H4 (cell line): Measurements from ENCODE around the gene RAB15. TPM values are rescaled to one million over a fixed set of nuclear protein-coding genes. Genes with fewer than 3 reads are reported as not detected.

Experiments
- DNase-seq: peaks from one replicate; pipeline ENCODE4 v3.0.0-alpha.2; 2015; ENCODE audit warnings: low spot score
- total RNA-seq: library from RNA; depleted of rRNA; stranded (reverse); fragments of >200 nt; shearing (Covaris generic); gene quantifications from 2 replicates; pipeline ENCODE4 v1.2.3, GENCODE V29; 2014; rRNA removed

The RAB15 gene
- 10.1 and 10.3 TPM in 2 replicates for total RNA-seq

DNA sequence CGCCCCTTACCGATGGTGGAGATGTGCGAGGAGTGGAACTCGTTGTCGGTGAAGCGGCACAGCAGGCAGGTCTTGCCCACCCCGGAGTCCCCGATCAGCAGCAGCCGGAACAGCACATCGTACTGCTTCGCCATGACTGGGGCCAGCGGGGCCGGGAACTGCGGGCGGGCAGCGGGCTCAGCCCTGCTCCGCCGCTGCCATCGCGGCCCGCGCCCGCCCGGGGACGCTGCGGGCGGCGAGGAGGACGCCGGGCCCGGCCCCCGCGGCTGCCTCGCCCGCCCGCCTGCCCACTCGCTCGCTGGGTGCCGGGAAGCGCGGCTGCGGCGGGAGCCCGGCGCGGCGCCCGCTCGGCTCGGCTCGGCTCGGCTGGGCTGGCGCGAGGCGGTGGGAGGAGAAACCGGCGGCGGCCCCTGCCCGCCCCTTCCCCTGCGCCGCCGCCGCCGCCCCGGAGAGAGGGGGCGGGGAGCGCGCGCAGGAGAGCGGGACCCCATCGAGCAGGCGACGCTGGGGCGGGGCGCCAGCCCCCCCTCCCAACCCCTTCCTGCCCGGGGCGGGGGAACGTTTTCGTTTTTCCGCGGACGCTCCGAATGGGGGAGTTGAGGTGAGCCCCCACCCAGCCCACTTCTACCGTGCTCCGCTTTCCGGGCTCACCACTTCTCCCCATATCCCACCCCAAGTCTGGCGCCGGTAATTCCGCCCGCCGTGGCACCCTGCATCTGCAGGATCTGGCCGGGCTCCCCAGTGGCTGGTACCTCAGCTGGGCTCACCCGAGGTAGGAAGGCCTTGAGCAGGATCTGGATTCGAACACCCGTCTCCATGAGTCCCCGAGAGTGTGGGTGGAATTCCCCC, at the start of gene RAB15:
Gene RAB15 (minus strand): TSS at position 394 of the 849 bp plus-strand sequence. CDS start 260 bp downstream, at position 134.
- DNase-seq, result no peak

DNA sequence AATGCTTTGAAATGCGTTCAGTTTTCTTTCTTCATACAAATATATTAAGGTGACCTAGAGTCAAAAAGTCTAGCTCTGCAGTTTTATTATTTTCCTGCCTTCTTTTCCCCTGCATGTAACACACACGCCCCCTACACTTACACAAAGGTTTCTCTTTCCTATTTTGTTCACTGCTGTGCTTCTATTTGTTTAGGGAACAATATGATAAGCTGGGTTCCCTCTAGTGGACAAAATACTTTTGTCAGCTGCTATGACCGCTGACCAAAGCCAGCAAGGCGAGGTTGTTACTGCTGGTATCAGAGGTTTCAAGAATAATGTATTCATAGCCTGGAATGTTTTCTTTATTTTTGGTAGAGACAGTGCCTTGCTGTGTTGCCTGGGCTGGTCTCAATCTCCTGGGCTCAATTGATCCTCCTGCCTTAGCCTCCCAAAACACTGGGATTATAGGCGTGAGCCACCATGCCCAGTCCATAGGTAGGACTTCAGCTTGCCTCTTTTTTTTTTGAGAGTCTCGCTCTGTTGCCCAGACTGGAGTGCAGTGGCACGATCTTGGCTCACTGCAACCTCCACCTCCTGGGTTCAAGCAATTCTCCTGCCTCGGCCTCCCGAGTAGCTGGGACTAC, 47.9 kb upstream of the RAB15 start:
- DNase-seq, result peak; percentile 68

DNA sequence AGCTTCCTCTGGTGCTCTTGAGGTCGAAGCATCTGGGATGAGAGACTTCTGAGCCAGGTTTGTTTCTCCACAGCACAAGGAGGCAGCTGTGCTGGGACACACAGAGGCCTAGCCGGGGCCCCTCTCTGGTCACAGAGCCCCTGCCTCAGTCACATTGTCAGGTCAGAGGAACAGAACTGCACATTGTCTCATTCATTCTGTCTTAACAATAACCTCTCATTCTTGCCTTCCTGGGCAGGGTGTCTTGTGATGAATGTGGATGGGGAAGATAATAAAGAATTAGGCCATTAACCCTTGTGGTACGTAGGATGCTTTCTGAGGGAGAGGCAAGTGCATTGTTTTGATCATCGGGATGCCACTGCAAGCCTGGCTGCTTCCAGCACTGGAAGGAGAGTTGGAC, 44.3 kb upstream of the RAB15 start:
- no peak for DNase-seq

DNA sequence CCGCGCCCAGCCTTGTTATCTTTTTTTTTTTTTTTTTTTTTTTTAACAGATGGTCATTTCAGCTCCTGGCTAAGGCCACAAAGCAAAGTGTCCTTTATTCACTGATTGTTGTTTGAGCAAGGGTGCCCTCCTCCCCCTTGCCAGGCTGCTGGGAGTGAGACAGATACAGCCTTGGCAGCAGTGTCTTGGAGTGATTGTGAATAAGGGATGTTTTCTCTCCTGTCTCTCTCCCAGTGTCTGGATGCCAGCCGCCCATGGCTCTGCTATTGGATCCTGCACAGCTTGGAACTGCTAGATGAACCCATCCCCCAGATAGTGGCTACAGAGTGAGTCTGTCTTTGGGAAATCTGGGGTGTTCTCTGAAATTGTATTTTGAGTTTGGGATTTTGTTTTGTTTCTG, 43.3 kb upstream of the RAB15 start:
- DNase-seq, result no peak

DNA sequence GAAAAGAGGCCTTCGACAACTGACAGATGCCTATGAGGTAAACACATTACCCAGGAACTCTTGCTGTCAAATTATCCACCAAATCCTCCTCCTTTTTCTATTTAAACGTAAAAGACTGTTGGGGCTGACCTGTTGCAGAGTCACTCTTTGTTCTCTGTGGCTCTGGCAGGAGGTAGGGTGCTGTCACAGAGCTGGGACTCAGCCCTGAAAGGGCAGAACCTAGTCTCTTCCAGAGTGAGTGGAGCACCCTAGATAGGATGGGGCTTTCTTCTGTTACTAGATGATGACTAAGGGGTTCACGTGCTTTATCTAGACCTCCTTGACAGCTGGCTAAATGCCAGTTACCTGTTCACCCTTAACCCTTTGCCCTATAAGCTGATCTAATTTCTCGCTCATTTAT, 40.2 kb upstream of the RAB15 start:
- DNase-seq, result no peak

DNA sequence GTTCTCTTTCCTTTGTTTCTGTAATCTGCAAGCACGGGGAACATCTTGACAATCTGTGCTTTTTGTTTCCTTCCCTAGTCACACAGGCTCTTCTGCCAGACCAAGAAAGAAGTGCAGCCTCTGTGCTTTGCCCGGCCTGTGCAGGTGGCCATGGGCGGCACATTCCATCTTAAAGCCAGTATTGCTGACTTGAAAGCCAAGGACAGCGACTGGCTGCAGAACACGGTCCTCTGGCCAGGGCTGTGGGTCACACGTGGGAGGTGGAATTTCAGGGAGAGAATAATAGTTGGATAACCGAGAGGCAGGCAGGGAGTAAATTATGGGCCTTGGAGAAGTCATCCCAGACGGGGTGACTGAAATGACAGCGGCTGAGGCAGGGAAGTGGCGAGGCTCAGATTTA, 39.4 kb upstream of the RAB15 start:
- DNase-seq, result no peak

DNA sequence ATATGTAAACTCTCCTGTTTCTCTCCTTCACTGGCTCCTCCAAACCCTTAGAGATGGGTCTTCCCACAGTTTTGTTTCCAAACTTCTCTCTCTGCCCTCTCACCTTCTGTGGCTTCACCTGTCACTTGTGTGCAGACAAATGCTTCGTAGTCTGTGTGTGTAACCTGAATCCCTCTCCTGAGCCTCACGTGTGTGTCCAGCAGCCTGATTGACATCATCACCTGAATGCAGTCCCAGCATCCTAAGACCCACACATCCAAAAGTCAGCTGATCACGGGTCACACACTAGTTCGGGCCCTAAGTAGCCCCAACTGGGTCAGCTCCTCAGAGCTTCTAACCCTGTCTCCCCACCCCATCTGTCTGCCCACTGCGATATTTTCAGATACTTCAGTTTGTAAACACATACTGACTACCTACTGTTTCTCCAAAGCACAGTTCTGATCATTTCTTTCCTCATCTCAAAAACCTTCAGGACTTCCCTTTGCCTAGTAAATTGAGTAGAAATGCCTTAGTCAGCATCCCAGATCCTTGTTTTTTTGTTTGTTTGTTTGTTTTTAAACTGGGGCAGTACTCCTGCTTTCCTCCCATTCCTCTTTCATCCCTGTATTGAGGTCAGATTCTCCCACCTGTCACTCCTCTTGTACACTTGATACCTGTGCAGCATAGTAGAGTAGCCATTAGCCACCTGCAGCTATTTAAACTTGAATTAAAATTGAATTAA, 38.2 kb upstream of the RAB15 start:
- no peak for DNase-seq

DNA sequence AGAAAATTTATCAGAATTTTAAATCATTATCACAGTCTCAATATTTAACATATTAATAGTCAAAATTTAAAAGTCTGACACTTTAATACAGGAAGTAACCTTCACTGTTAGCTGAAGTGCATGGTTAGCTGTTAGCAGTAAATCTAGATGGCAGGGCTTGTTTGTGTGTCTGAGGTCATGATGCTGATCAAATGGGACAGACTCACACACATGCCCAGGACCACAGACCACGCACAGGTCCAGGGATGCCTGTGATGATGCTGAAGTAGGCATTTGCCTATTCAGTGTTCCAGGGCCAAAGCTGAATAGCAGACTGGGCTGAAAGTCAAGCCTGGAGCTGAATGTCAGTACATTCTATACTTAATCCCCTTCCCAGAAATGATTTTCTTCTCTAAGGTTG, 35.1 kb upstream of the RAB15 start:
- no peak for DNase-seq

DNA sequence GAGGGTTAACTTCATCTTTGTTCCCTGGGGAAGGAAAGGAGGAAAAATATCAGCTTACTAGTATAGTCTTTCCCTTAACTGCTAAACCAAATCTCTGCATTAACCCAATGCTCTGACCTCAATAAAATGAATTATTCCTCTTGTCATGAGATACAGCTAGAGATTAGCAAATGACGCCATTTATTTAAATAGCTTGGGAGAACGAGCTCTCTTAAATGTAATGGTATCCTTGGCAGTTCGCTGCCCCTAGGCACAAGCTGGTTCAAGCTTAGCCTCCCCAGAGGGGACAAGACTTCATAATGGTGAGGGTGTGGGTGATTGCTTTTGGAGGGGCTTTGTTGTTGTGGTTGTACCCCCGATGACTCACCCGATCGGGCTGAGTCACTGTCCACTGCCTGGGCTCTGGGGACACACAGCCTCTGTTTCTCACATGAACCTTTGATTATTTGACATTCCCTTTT, 34.2 kb upstream of the RAB15 start:
- peak; percentile 22 for DNase-seq

DNA sequence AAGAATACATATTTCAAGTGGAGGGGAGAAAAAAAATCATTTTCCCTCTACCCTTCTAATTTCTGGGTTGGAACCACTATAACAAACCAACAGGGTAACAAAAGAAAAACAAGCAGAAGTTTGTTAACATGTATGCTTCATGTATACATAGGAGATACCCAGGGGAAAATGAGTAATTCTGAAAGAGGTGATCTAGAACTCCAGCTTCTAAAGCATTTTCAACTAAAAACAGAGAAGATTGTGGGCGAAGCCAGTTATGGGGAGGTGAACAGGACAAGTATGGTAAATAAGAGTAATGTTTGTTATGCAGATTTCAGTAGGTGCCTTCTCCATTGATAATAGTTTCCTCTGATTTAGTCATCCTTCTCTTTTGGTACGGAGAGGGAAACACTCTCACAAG, 31.3 kb upstream of the RAB15 start:
- DNase-seq, result no peak

DNA sequence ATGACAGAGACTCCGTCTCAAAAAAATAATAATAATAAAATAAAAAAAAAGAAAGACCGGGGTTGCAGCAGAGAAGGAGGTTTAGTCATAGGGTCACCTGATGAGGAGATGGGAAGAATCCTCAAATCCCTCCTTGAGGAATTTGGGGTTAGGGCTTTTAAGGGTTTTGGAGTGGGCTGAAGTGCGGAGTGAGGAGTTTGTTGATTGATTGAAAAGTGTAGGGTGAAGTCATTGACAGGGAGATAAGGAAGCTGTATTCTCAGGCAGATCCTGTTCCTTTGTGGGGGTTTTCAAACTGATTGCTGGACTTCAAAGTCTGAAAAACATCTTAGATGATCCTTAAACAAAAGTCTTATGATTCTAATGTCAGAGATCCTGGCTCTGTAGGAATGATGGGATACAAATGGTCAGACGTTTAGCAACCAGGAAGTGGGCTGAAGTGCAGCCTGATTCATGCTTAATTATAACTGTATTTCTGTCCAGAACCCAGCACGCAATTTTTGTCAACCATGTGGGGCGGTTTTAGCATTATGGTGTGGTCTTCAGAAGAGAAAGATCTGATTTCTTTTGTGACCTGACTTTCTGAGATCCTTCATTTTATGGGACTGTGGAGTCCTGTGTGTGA, 30.6 kb upstream of the RAB15 start:
- no peak for DNase-seq

DNA sequence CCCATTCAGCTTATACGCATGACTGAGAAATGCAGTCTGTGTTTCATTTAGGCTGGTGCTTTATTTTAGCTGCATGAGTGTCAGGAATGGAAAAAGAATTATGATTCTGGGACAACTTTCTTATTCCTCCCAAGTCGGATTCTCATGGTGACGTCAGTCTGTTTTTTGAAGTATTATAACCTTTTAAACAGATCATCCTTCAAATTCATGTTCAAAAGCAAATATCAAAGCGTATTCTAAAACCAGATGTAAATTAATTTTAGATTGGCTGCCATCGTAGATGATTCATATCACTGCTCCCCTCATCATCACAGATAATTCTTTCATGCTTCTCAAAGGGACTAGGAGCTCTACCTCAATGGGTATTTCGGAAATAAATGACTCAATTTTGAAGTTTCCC, 29.6 kb upstream of the RAB15 start:
- no peak for DNase-seq

DNA sequence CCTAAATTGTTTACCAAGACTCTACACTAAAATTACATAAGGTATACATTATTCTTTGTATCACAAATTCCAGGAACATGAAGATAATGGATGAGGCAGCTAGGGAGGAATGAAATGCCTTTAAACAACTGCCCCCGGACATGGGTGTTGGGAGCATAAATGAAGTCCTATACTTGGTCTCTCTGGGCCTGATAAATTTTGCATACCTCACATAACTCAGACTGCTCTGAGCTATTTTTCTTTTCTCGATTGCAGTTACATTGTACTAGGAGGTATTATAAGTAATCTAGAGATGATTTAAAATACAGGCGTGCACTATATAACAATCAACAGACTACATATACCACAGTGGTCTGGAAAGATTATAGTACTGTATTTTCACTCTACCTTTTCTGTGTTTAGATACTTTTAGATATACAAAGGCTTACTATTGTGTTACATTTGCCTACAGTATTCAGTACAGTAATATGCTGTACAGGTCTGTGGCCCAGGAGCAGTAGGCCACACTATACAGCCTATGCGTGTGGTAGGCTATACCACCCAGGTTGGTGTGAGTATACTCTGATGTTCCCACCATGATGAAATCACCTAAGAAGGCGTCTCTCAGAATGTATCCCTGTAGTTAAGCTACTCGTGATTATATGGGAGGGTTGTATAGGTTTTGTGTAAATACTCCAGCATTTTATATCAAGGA, 28.9 kb upstream of the RAB15 start:
- DNase-seq, result no peak

DNA sequence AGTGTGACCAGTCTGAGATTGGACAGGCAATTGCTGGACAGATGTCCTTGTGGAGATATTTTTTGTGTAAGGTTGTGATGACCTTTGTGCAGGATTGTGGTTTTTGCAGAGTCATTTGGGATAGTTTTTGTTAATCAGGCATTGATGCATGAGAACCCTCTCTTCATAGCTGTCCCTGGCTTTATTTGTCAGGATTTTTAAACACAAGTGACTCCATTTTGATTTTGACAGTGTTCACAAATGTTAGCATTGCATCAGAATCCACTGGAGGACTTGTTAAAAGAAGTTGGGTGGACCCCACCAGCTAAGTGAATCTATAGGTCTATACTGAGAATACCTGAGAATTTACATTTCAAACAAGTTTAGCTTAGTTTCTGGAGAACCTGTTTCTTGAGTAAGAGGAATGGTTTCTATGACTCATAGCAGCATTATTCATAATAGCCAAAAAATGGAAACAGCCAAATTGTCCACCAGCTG, 26.4 kb upstream of the RAB15 start:
- DNase-seq, result no peak

DNA sequence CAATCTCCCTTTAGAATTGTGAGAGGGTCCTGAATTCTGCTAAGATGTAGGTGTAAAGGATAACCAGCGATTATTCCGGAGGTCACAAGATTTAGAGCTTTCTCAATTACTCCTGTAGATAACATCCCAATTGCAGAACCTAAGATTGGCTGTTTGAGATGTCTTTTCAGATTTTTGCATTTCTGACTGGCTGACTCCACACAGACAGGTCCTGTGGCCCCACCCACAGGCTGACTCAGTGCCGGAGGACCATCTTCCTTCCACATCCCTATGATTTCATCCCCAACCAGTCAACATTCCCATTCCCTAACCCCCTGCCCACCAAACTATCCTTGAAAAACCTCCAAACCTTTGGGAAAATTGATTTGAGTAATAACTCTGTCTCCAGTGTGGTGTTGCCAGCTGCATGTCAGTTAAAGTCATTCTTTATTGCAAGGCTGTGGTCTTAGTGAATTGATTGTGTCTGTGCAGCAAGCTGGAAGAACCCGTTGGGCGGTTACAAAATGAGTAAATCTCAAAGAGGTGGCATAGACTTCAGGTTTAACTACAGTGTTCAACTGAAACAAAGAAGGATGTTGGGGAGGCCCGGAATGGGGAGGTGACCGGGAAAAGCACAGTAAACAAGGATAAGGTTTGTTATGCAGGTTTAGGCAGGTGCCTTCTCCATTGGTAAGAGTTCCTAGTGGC, 25.1 kb upstream of the RAB15 start:
- no peak for DNase-seq

DNA sequence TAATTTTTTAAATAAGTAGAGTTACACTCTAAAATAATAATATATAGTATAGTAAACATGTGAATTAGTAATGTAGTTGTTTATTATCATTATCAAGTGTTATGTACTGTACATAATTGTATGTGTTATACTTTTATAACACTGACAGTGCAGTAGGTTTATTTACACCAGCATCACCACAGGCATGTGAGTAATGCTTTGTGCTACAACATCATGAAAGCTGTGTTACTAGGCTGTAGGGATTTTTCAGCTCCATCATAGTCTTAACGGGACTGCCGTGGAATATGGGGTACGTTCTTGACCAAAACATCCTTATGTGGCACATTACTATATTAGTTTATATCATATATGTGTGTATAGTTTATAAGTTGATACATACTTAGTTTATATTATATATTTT, 23.2 kb upstream of the RAB15 start:
- no peak for DNase-seq

DNA sequence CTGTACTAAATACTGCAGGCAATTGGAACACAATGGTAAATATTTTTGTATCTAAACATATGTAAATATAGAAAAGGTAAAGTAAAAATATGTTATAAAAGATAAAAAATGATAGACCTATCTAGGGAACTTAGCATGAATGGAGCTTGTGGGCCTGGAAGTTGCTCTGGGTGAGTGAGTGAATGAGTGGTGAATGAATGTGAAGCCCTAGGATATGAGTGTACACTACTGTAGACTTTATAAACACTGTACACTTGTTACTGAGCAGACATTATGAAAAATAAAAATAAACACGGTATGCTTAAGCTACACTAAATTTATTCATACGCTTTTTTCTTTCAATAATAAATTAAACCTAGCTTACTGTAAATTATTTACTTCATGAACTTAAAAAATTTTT, 22.4 kb upstream of the RAB15 start:
- no peak for DNase-seq

DNA sequence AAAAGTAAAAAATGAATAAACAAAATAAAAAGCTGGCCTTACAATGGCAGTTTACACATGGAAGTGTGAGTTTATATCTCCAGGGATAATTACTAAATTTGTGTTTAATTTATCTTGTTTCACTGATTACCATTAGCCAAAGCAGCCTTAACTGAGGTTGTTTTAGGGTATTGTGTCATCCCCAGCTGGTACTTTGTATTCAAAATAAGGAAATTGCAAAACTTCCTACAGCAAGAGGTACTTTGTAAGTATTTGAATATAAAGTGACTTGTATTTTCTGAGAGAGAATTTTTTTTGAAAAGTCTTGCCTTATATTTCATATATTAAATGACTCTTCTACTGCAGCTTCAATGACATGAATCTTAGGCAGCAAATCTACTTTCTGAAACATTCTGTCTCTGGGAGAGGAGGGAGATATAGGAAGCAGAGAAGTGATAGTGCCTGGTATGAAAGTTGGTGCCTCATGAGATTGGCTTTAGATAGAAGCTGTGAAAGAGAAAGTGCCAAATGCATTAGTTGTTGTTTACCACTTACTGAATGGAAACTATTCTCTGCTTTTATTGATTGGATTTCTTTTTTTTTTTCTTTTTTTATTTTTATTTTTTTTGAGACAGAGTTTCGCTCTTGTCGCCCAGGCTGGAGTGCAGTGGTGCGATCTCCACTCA, 21.3 kb upstream of the RAB15 start:
- no peak for DNase-seq

DNA sequence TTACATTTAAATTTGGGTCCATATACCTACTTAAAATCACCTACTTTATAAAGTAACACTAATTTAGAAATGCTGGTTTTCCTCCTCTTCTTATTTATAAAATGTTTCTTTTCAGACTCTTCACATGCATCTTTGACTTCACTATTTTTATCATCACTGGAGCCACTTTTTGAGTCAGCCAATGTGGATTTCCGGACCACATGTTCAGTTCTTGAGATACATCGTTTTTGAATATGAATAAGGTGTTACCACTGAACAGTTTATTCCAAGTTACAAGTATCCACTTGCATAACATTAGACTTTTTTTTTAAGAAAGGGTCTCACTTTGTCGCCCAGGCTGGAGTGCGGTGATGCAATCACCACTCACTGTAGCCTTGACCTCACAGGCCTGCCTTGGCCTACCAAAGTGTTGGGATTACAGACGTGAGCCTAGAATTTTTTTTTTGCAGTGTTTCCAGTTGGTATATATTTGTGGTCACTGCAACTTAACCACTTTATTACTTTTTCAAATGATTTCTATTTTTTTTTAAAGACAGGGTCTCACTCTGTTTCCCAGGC, 20.3 kb upstream of the RAB15 start:
- DNase-seq, result no peak

DNA sequence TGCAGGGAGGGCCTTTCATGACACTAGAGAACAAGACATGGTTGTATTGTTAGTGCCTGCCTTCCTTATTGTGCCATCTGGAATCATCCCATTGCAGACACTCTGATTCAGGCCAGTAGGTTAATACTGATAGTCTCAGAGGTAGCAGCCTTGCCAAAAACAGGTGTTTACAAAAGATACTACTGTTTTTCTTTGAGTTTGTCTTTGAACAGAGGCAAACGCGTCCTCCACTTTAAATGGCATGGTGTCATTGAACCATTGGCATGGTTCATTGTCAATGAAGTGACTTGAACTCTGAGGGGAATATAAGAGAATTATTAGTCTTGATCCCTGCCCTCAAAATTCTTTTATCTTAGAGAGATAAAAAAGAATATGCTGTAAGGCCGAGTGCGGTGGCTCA, 18.8 kb upstream of the RAB15 start:
- DNase-seq, result no peak
